Measurements from ENCODE around the gene SKIC2.
"Not testable (repeated sequence)": the region's sequence is repeated elsewhere in the genome, so short reads cannot be mapped to it uniquely, and the experiment has no call there.

GRCh38 chr6:32002546-32003268 is 43.7 kb downstream of the SKIC2 start:
- not testable (repeated sequence) for TF ChIP-seq CTCF (IDR thresholded peaks at IDR 0.05 in 2 of 3, conservative IDR thresholded peaks at IDR 0.05 in 1 of 3; ENCODE audit: borderline replicate concordance in 1 of 3, insufficient read depth in 1 of 3, low read depth in 2 of 3, low read length in 2 of 3); POLR2AphosphoS5 (IDR thresholded peaks at IDR 0.05; ENCODE audit: low read depth, low read length); EZH2 (IDR thresholded peaks at IDR 0.05); TCF7L2 (IDR thresholded peaks at IDR 0.05; ENCODE audit: borderline replicate concordance, extremely low read depth, insufficient read depth, insufficient read length); ZNF274 (IDR thresholded peaks at IDR 0.05; ENCODE audit: low read depth, low read length); POLR2A (IDR thresholded peaks at IDR 0.05; ENCODE audit: borderline replicate concordance, extremely low read depth, insufficient read depth, insufficient read length); JUND (IDR thresholded peaks at IDR 0.05); ATF3 (IDR thresholded peaks at IDR 0.05); SIN3A (IDR thresholded peaks at IDR 0.05; ENCODE audit: low read depth); FOSL1 (IDR thresholded peaks at IDR 0.05; ENCODE audit: low read depth); CEBPB (IDR thresholded peaks at IDR 0.05; ENCODE audit: low read depth); MAX (IDR thresholded peaks at IDR 0.05)

Measured in HCT116 (cell line).